H1 (cell line): ENCODE data around the gene TMPO. TPM values are rescaled to one million over a fixed set of nuclear protein-coding genes. Genes with fewer than 3 reads are reported as not detected.
"Not testable (repeated sequence)": the region's sequence is repeated elsewhere in the genome, so short reads cannot be mapped to it uniquely, and the experiment has no call there.

Experiments used
- CTCF ChIA-PET: fragments of 300-600 bp; sonication (Branson Sonifier 250); formaldehyde crosslinking; loops from one replicate; lab custom pipeline; 2021; ENCODE audit not compliant: partially characterized antibody; lab: Charles Lee
- POLR2A ChIA-PET: fragments of 300-600 bp; sonication (Branson Sonifier 250); formaldehyde crosslinking; loops from one replicate; lab custom pipeline; 2021; ENCODE audit warnings: inconsistent platforms; ENCODE audit not compliant: partially characterized antibody; lab: Charles Lee
- DNase-seq, 2 experiments: peaks; one replicate each; pipeline versions ENCODE4 v3.0.0 to v3.0.0-alpha.2; 2010 to 2022; ENCODE audit warnings: low spot score in 2 of 2, low read depth in 1 of 2, mixed read lengths in 1 of 2
- FAIRE-seq: peaks from 2 replicates; lab custom pipeline; 2011; peaks lifted over from hg19 to GRCh38; lab: Jason Lieb, UNC
- H2AFZ ChIP-seq: 2 replicates; pipeline ENCODE4 v1.8.1; 2012; ENCODE audit warnings: low read length, inconsistent platforms
- H2AK5ac ChIP-seq: 2 replicates; pipeline ENCODE4 v1.6.1; 2013; ENCODE audit warnings: low read depth, low read length
- H2BK120ac ChIP-seq: replicated peaks from 2 replicates; pipeline ENCODE3; 2013; ENCODE audit warnings: low read depth, low read length, inconsistent platforms
- H2BK12ac ChIP-seq: 2 replicates; pipeline ENCODE4 v1.6.1; 2013; ENCODE audit warnings: low read depth, low read length
- H2BK15ac ChIP-seq: 2 replicates; pipeline ENCODE4 v1.6.1; 2013; ENCODE audit warnings: low read length
- H2BK20ac ChIP-seq: 2 replicates; pipeline ENCODE4 v1.6.1; 2013; ENCODE audit warnings: low read length
- H2BK5ac ChIP-seq: 2 replicates; pipeline ENCODE4 v1.6.1; 2013; ENCODE audit warnings: low read depth, low read length
- H3K14ac ChIP-seq: 2 replicates; pipeline ENCODE4 v1.6.1; 2013; ENCODE audit warnings: inconsistent platforms; ENCODE audit not compliant: insufficient read length
- H3K18ac ChIP-seq: 2 replicates; pipeline ENCODE4 v1.6.1; 2013; ENCODE audit warnings: low read length; ENCODE audit errors: extremely low read depth
- H3K23ac ChIP-seq: 2 replicates; pipeline ENCODE4 v1.6.1; 2013; ENCODE audit warnings: inconsistent platforms; ENCODE audit not compliant: insufficient read length
- H3K23me2 ChIP-seq: 2 replicates; pipeline ENCODE4 v1.6.1; 2013; ENCODE audit warnings: low read depth, low read length
- H3K27ac ChIP-seq: 2 replicates; pipeline ENCODE4 v1.6.1; 2011; ENCODE audit warnings: low read depth, low read length, inconsistent platforms
- H3K27me3 ChIP-seq, 4 experiments: replicated peaks in 1 of 4; 1 replicate in 1 of 4; 2 replicates in 3 of 4; pipeline versions ENCODE4 v1.6.1 to v1.8.1; 2011 to 2013; ENCODE audit warnings: low read length in 3 of 4, mild to moderate bottlenecking in 3 of 4, inconsistent platforms in 2 of 4, mixed read lengths in 2 of 4, moderate library complexity in 1 of 4; ENCODE audit not compliant: control insufficient read depth in 3 of 4, insufficient read depth in 3 of 4; ENCODE audit errors: extremely low read depth in 1 of 4
- H3K36me3 ChIP-seq, 4 experiments: 2 replicates each; pipeline versions ENCODE4 v1.6.1 to v1.8.1; 2011 to 2013; ENCODE audit warnings: mild to moderate bottlenecking in 4 of 4, low read length in 3 of 4, moderate library complexity in 2 of 4, control low read depth in 1 of 4, inconsistent platforms in 1 of 4; ENCODE audit not compliant: insufficient read depth in 4 of 4, control insufficient read depth in 2 of 4
- H3K4ac ChIP-seq: replicated peaks from 2 replicates; pipeline ENCODE3; 2013; ENCODE audit warnings: low read length, low read depth, mixed read lengths, inconsistent platforms; ENCODE audit not compliant: insufficient read length
- H3K4me1 ChIP-seq, 4 experiments: replicated peaks in 1 of 4; 1 replicate in 1 of 4; 2 replicates in 3 of 4; pipeline versions ENCODE4 v1.6.1 to v1.8.1; 2011 to 2013; ENCODE audit warnings: low read length in 3 of 4, inconsistent platforms in 2 of 4, mixed read lengths in 1 of 4; ENCODE audit not compliant: insufficient read depth in 4 of 4, control insufficient read depth in 3 of 4
- H3K4me2 ChIP-seq, 2 experiments: 2 replicates each; pipeline versions ENCODE4 v1.6.1 to v1.8.1; 2011 to 2013; ENCODE audit warnings: low read depth in 2 of 2, low read length in 2 of 2, control low read depth in 1 of 2, inconsistent platforms in 1 of 2, mild to moderate bottlenecking in 1 of 2; ENCODE audit not compliant: insufficient read depth in 1 of 2
- H3K4me3 ChIP-seq, 4 experiments: fragments of 200-600, 300-600 bp in 1 of 4; sonication (generic), shearing (Covaris generic), sonication (Bioruptor Twin) in 1 of 4; 2 replicates each; pipeline versions ENCODE4 v1.5.1 to v1.8.1; 2011 to 2016; ENCODE audit warnings: low read length in 4 of 4, low read depth in 3 of 4, control low read depth in 2 of 4, inconsistent platforms in 2 of 4, mild to moderate bottlenecking in 2 of 4, mixed read lengths in 1 of 4, moderate library complexity in 1 of 4; ENCODE audit not compliant: insufficient read depth in 2 of 4; ENCODE audit errors: extremely low read depth in 1 of 4
- H3K56ac ChIP-seq: replicated peaks from 2 replicates; pipeline ENCODE3; 2013; ENCODE audit warnings: low read depth, mild to moderate bottlenecking, mixed read lengths, low read length, inconsistent platforms; ENCODE audit not compliant: insufficient read length
- H3K79me1 ChIP-seq: 2 replicates; pipeline ENCODE4 v1.6.1; 2013; ENCODE audit warnings: low read depth, low read length, control low read depth
- H3K79me2 ChIP-seq, 2 experiments: 2 replicates each; pipeline versions ENCODE4 v1.6.1 to v1.8.1; 2012 to 2013; ENCODE audit warnings: low read length in 2 of 2, mild to moderate bottlenecking in 2 of 2, inconsistent platforms in 1 of 2; ENCODE audit not compliant: insufficient read depth in 2 of 2, control insufficient read depth in 1 of 2
- H3K9ac ChIP-seq, 4 experiments: replicated peaks in 1 of 4; 1 replicate in 1 of 4; 2 replicates in 3 of 4; pipeline versions ENCODE4 v1.6.1 to v1.8.1; 2011 to 2013; ENCODE audit warnings: low read depth in 3 of 4, low read length in 3 of 4, control low read depth in 2 of 4, mild to moderate bottlenecking in 2 of 4, moderate library complexity in 2 of 4, inconsistent platforms in 1 of 4; ENCODE audit errors: extremely low read depth in 1 of 4
- H3K9me3 ChIP-seq, 2 experiments: 2 replicates each; pipeline versions ENCODE4 v1.6.1 to v1.8.1; 2012 to 2013; ENCODE audit warnings: mild to moderate bottlenecking in 2 of 2, moderate library complexity in 2 of 2, control low read depth in 1 of 2, inconsistent platforms in 1 of 2, low read depth in 1 of 2, low read length in 1 of 2, mixed read lengths in 1 of 2; ENCODE audit not compliant: insufficient read depth in 2 of 2
- H4K20me1 ChIP-seq, 2 experiments: replicated peaks in 1 of 2; 2 replicates each; pipeline versions ENCODE3 to v1.8.1; 2011 to 2013; ENCODE audit warnings: inconsistent platforms in 2 of 2, low read length in 2 of 2, mild to moderate bottlenecking in 1 of 2; ENCODE audit not compliant: insufficient read depth in 2 of 2, control insufficient read depth in 1 of 2
- H4K5ac ChIP-seq: 2 replicates; pipeline ENCODE4 v1.6.1; 2013; ENCODE audit warnings: low read length, low read depth, mixed read lengths, inconsistent platforms; ENCODE audit not compliant: insufficient read length
- H4K8ac ChIP-seq: 2 replicates; pipeline ENCODE4 v1.8.0; 2013; ENCODE audit warnings: mild to moderate bottlenecking, moderate library complexity, low read length, inconsistent platforms; ENCODE audit not compliant: insufficient read depth; ENCODE audit errors: extremely low read depth
- H4K91ac ChIP-seq: replicated peaks from 2 replicates; pipeline ENCODE3; 2013; ENCODE audit warnings: low read length, mixed read lengths, inconsistent platforms; ENCODE audit not compliant: insufficient read length
- WGBS, 2 experiments: shearing (Covaris generic) in 1 of 2; methylation state at CpG; one replicate each; pipeline versions ENCODE4 v1.1.6 to v1.1.7; 2013 to 2015; ENCODE audit warnings: low lambda C conversion rate in 2 of 2, mixed read lengths in 2 of 2, inconsistent platforms in 1 of 2, low coverage in 1 of 2, missing lambda C conversion rate in 1 of 2; ENCODE audit not compliant: insufficient replicate concordance in 2 of 2, insufficient coverage in 1 of 2, insufficient read length in 1 of 2; ENCODE audit errors: extremely low coverage in 1 of 2, missing lambda C conversion rate in 1 of 2; 5-methylcytosine and 5-hydroxymethylcytosine counted together
- polyA plus RNA-seq, 7 experiments: library from polyadenylated mRNA; depleted of rRNA in 3 of 7; stranded (reverse) in 5 of 7; unstranded in 2 of 7; fragments of >200 nt in 5 of 7; fragments of 200-250 nt in 2 of 7; gene quantifications; 1 replicate in 5 of 7; 2 replicates in 1 of 7; 4 replicates in 1 of 7; pipeline versions ENCODE4 v1.2.1 to v1.2.3, GENCODE V29; 2011 to 2013; ENCODE audit warnings: missing spikeins in 2 of 7, mixed read lengths in 2 of 7
- total RNA-seq: library from RNA; stranded (reverse); fragmentation: NEBNext Ultra II Directional; extraction: Animal tissue kit (Norgen Biotek cat#: 25700); gene quantifications from 2 replicates; pipeline ENCODE4 v1.2.1, GENCODE V29; 2021

Gene TMPO
- total and polyA plus RNA-seq, 2 of the 8 experiments (the other 6 are each of a cell fraction or from before 2014, with no cell fraction given): 43.9 to 195 TPM

DNA sequence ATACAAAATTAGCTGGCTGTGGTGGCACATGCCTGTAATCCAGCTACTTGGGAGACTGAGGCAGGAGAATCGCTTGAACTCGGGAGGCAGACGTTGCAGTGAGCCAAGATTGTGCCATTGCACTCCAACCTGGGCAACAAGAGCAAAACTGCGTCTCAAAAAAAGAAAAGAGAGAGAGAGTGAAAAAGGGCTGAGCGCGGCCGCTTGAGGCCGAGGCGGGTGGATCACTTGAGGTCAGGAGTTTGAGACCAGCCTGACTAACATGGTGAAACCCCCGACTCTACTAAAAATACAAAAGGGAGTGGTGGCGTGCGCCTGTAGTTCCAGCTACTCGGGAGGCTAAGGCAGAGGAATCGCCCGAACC lies 14.1 kb upstream of the TMPO start:
- DNase-seq, H3K79me2 ChIP-seq, H3K79me1 ChIP-seq, H3K36me3 ChIP-seq, H3K27ac ChIP-seq, H3K4ac ChIP-seq, H3K9ac ChIP-seq, H3K23ac ChIP-seq, H4K5ac ChIP-seq, H3K18ac ChIP-seq, H2BK12ac ChIP-seq, H4K8ac ChIP-seq, H2AK5ac ChIP-seq, H3K27me3 ChIP-seq, H3K4me1 ChIP-seq, H2BK5ac ChIP-seq, H2AFZ ChIP-seq, H2BK20ac ChIP-seq, H3K4me2 ChIP-seq, H3K9me3 ChIP-seq, H3K56ac ChIP-seq, H2BK120ac ChIP-seq, FAIRE-seq, H3K14ac ChIP-seq, H2BK15ac ChIP-seq, H4K91ac ChIP-seq, H4K20me1 ChIP-seq, H3K23me2 ChIP-seq, H3K4me3 ChIP-seq: not testable (repeated sequence)
- 93% methylated on average over 15 of the region's 15 CpGs; no CpG with 5 or more reads in 1 of the 2 experiments for WGBS, 2 experiments
- CTCF ChIA-PET: interaction anchor here (0.6 to 1.9 kb wide), 5 partner anchors 9 to 66 kb away, joined by 3 to 10 read pairs (median 3); no protein-coding TSS in a partner anchor
- POLR2A ChIA-PET: interaction anchor here (0.7 to 8.1 kb wide), 3 partner anchors 8 to 21 kb away, joined by 3 to 94 read pairs (median 3); partner anchors contain the start of gene TMPO
